Small intestine (tissue), 7 donors: ENCODE results near the gene CTCFL. TPM values are rescaled to one million over a fixed set of nuclear protein-coding genes. Genes with fewer than 3 reads are reported as not detected.
A peak's percentile ranks its signal among the peaks of the same experiment; 100 is the strongest.

Experiments
- DNase-seq, 2 donors: peaks; one replicate each; pipeline versions ENCODE4 v3.0.0 to v3.0.0-alpha.2; 2013
- FAIRE-seq: peaks from 2 replicates; lab custom pipeline; 2012; peaks lifted over from hg19 to GRCh38; lab: Jason Lieb, UNC
- H3K27ac ChIP-seq, 3 donors: one replicate each; pipeline ENCODE4 v1.5.1; 2013; ENCODE audit warnings: low read length in 2 of 3, mild to moderate bottlenecking in 2 of 3, control low read depth in 1 of 3, inconsistent platforms in 1 of 3, low read depth in 1 of 3, moderate library complexity in 1 of 3
- H3K27me3 ChIP-seq, 3 donors: one replicate each; pipeline ENCODE4 v1.6.1; 2013; ENCODE audit warnings: low read length in 3 of 3, inconsistent platforms in 1 of 3; ENCODE audit not compliant: control insufficient read depth in 3 of 3, insufficient read depth in 3 of 3
- H3K36me3 ChIP-seq, 3 donors: one replicate each; pipeline ENCODE4 v1.6.1; 2013; ENCODE audit warnings: low read length in 3 of 3, inconsistent platforms in 1 of 3, low read depth in 1 of 3, mild to moderate bottlenecking in 1 of 3, moderate library complexity in 1 of 3; ENCODE audit not compliant: control insufficient read depth in 3 of 3, insufficient read depth in 2 of 3
- H3K4me1 ChIP-seq, 3 donors: one replicate each; pipeline ENCODE4 v1.6.1; 2013; ENCODE audit warnings: low read length in 2 of 3, inconsistent platforms in 1 of 3, low read depth in 1 of 3, mild to moderate bottlenecking in 1 of 3, moderate library complexity in 1 of 3; ENCODE audit not compliant: control insufficient read depth in 3 of 3, insufficient read depth in 2 of 3
- H3K4me3 ChIP-seq, 3 donors: one replicate each; pipeline ENCODE4 v1.5.1; 2013; ENCODE audit warnings: low read length in 3 of 3, control low read depth in 1 of 3, inconsistent platforms in 1 of 3, low read depth in 1 of 3, mild to moderate bottlenecking in 1 of 3, moderate library complexity in 1 of 3
- H3K9me3 ChIP-seq, 2 donors: one replicate each; pipeline ENCODE4 v1.6.1; 2013; ENCODE audit warnings: low read depth in 1 of 2, low read length in 1 of 2; ENCODE audit not compliant: control insufficient read depth in 2 of 2, insufficient read depth in 1 of 2
- WGBS, 3 donors: extraction: QIAGEN DNeasy Blood & Tissue Kit; methylation state at CpG; one replicate each; pipeline ENCODE4 v1.1.7; 2013; 5-methylcytosine and 5-hydroxymethylcytosine counted together
- polyA plus RNA-seq, 4 donors: library from polyadenylated mRNA; stranded (reverse) in 3 of 4; unstranded in 1 of 4; fragments of 200-250 nt in 3 of 4; fragments of 120-200 nt in 1 of 4; gene quantifications; one replicate each; pipeline versions ENCODE4 v1.2.1 to v1.2.3, GENCODE V29; 2013
- donor health status: healthy with polysubstance abuse.
- donor health status: control.
- donor health status: control.
- donor health status: Bipolar disorder and iron deficiency.
- donor health status: healthy.

The CTCFL gene
- polyA plus RNA-seq, 4 donors: 0.03 TPM; not detected in 2

GRCh38 chr20:57469418-57470211 is 55.3 kb downstream of the CTCFL start:
- no peak overlapping the region for H3K27ac ChIP-seq
- H3K9me3 ChIP-seq: no peaks in the 10 kb centered on the region
- H3K27me3 ChIP-seq: peaks cover 0 to 6% (median 0%) of the 10 kb centered on the region in 3 donors
- DNase-seq: no peak
- 38 to 46% (median 46%) methylated on average over 17 of the region's 17 CpGs for whole genome bisulfite sequencing, 3 donors
- no peaks in the 10 kb centered on the region for H3K36me3 ChIP-seq
- no peaks in the 10 kb centered on the region for H3K4me1 ChIP-seq
- no peak overlapping the region for H3K4me3 ChIP-seq
- FAIRE-seq: no peak

GRCh38 chr20:57468523-57469417 is 56.2 kb downstream of the CTCFL start:
- no peak for DNase-seq
- Histone ChIP-seq H3K9me3 (no peaks in the 10 kb centered on the region), H3K4me3 (no peak overlapping the region), H3K36me3 (no peaks in the 10 kb centered on the region), H3K27ac (no peak overlapping the region), H3K4me1 (no peaks in the 10 kb centered on the region), H3K27me3 (peaks cover 0 to 6% (median 0%) of the 10 kb centered on the region in 3 donors)
- no peak for FAIRE-seq
- 67 to 77% (median 71%) methylated on average over 18 of the region's 18 CpGs for WGBS, 3 donors

- no peaks in the 10 kb centered on the region for H3K9me3 ChIP-seq
- no peak for DNase-seq
- H3K4me1 ChIP-seq: no peaks in the 10 kb centered on the region
- no peaks in the 10 kb centered on the region for H3K36me3 ChIP-seq
- H3K4me3 ChIP-seq: no peak overlapping the region
- WGBS, 3 donors: 42 to 55% (median 48%) methylated on average over 6 of the region's 6 CpGs
- FAIRE-seq: no peak
- H3K27me3 ChIP-seq: peaks cover 0 to 6% (median 0%) of the 10 kb centered on the region in 3 donors
- H3K27ac ChIP-seq: no peak overlapping the region
Observed at GRCh38 chr20:57467742-57468141, 57.2 kb downstream of the CTCFL start.

GRCh38 chr20:57465943-57466342 is 59.0 kb downstream of the CTCFL start:
- peaks cover 0 to 6% (median 0%) of the 10 kb centered on the region in 3 donors for H3K27me3 ChIP-seq
- FAIRE-seq: no peak
- H3K27ac ChIP-seq: no peak overlapping the region
- no peaks in the 10 kb centered on the region for H3K4me1 ChIP-seq
- no peak overlapping the region for H3K4me3 ChIP-seq
- H3K9me3 ChIP-seq: no peaks in the 10 kb centered on the region
- H3K36me3 ChIP-seq: no peaks in the 10 kb centered on the region
- DNase-seq: no peak
- WGBS, 3 donors: 56 to 75% (median 57%) methylated on average over 4 of the region's 4 CpGs

GRCh38 chr20:57465486-57465885 is 59.5 kb downstream of the CTCFL start:
- Histone ChIP-seq H3K27me3 (peaks cover 0 to 6% (median 0%) of the 10 kb centered on the region in 3 donors), H3K27ac (no peak overlapping the region), H3K4me3 (no peak overlapping the region), H3K9me3 (no peaks in the 10 kb centered on the region), H3K4me1 (no peaks in the 10 kb centered on the region), H3K36me3 (no peaks in the 10 kb centered on the region)
- WGBS, 3 donors: 92 to 97% (median 94%) methylated on average over 8 of the region's 8 CpGs
- DNase-seq: no peak
- no peak for FAIRE-seq

GRCh38 chr20:57464642-57465211 is 60.2 kb downstream of the CTCFL start:
- FAIRE-seq: no peak
- H3K9me3 ChIP-seq: no peaks in the 10 kb centered on the region
- no peak overlapping the region for H3K4me3 ChIP-seq
- H3K36me3 ChIP-seq: no peaks in the 10 kb centered on the region
- H3K27me3 ChIP-seq: peaks cover 0 to 4% (median 0%) of the 10 kb centered on the region in 3 donors
- H3K27ac ChIP-seq: no peak overlapping the region
- H3K4me1 ChIP-seq: no peaks in the 10 kb centered on the region
- 62 to 87% (median 65%) methylated on average over 13 of the region's 13 CpGs for WGBS, 3 donors
- DNase-seq: peak; percentile 18 to 19

- Histone ChIP-seq H3K36me3 (no peaks in the 10 kb centered on the region), H3K4me3 (no peak overlapping the region), H3K27ac (no peak overlapping the region), H3K27me3 (peaks cover 0 to 3% (median 0%) of the 10 kb centered on the region in 3 donors), H3K4me1 (no peaks in the 10 kb centered on the region), H3K9me3 (peaks cover 0 to 6% of the 10 kb centered on the region in 2 donors)
- WGBS, 3 donors: 89 to 94% (median 93%) methylated on average over 8 of the region's 8 CpGs
- no peak for DNase-seq
- FAIRE-seq: no peak
Observed at GRCh38 chr20:57462781-57463180, 62.2 kb downstream of the CTCFL start.

GRCh38 chr20:57461726-57462125 is 63.2 kb downstream of the CTCFL start:
- no peaks in the 10 kb centered on the region for H3K27me3 ChIP-seq
- H3K4me3 ChIP-seq: no peak overlapping the region
- DNase-seq: no peak
- no peaks in the 10 kb centered on the region for H3K4me1 ChIP-seq
- H3K9me3 ChIP-seq: peaks cover 0 to 6% of the 10 kb centered on the region in 2 donors
- no peaks in the 10 kb centered on the region for H3K36me3 ChIP-seq
- no peak for FAIRE-seq
- WGBS, 3 donors: 65 to 82% (median 70%) methylated on average over 7 of the region's 7 CpGs
- H3K27ac ChIP-seq: no peak overlapping the region
